Measurements from ENCODE around the gene SLC5A2. TPM values are rescaled to one million over a fixed set of nuclear protein-coding genes. Genes with fewer than 3 reads are reported as not detected.
"Not testable (repeated sequence)": the region's sequence is repeated elsewhere in the genome, so short reads cannot be mapped to it uniquely, and the experiment has no call there.

The SLC5A2 gene
- total RNA-seq, 4 donors from 2014 or later = 0.13 to 0.66 (median 0.34) TPM; not detected in 1

DNA sequence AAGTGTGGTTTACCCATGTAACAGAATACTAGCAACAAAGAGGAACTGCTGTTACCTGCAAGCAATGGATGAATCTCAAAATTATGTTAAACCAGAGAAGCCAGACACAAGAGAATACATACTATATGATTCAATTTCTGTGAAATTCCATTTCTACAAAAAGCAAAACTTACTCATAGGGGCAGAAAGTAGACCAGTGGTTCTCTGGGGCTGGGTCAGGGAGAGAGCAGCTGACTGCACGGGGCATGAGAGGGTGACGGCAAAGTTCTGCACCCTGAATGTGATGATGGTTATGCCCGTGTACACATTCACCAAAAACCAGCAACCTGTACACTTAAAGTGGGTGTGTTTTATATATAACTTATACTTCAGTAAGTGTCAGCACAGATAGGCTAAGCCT, 43.4 kb upstream of the SLC5A2 start:
- peaks cover 0 to 7% (median 0%) of the 10 kb centered on the region in 4 donors for H3K36me3 ChIP-seq
- no peaks in the 10 kb centered on the region for H3K9me3 ChIP-seq
- intact Hi-C loops (cut with DNase I) = no loop called here
- peaks cover 7 to 17% (median 13%) of the 10 kb centered on the region in 4 donors for H3K4me1 ChIP-seq
- DNase-seq (ENCODE audit: extremely low spot score) = no peak
- TF ChIP-seq, protein P1, sequence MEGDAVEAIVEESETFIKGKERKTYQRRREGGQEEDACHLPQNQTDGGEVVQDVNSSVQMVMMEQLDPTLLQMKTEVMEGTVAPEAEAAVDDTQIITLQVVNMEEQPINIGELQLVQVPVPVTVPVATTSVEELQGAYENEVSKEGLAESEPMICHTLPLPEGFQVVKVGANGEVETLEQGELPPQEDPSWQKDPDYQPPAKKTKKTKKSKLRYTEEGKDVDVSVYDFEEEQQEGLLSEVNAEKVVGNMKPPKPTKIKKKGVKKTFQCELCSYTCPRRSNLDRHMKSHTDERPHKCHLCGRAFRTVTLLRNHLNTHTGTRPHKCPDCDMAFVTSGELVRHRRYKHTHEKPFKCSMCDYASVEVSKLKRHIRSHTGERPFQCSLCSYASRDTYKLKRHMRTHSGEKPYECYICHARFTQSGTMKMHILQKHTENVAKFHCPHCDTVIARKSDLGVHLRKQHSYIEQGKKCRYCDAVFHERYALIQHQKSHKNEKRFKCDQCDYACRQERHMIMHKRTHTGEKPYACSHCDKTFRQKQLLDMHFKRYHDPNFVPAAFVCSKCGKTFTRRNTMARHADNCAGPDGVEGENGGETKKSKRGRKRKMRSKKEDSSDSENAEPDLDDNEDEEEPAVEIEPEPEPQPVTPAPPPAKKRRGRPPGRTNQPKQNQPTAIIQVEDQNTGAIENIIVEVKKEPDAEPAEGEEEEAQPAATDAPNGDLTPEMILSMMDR (IDR thresholded peaks at IDR 0.05) = no peak
- TF ChIP-seq EP300 (IDR thresholded peaks at IDR 0.05) (no peak), POLR2AphosphoS5 (IDR thresholded peaks at IDR 0.05) (no peak), POLR2A (IDR thresholded peaks at IDR 0.05; ENCODE audit: low read depth) (no peak)
- no peak overlapping the region for H3K4me3 ChIP-seq
- H3K27me3 ChIP-seq = no peaks in the 10 kb centered on the region
- 84% methylated on average over 3 of the region's 3 CpGs for WGBS
- H3K27ac ChIP-seq (replicated peaks in 1 of 4) = no peak overlapping the region

DNA sequence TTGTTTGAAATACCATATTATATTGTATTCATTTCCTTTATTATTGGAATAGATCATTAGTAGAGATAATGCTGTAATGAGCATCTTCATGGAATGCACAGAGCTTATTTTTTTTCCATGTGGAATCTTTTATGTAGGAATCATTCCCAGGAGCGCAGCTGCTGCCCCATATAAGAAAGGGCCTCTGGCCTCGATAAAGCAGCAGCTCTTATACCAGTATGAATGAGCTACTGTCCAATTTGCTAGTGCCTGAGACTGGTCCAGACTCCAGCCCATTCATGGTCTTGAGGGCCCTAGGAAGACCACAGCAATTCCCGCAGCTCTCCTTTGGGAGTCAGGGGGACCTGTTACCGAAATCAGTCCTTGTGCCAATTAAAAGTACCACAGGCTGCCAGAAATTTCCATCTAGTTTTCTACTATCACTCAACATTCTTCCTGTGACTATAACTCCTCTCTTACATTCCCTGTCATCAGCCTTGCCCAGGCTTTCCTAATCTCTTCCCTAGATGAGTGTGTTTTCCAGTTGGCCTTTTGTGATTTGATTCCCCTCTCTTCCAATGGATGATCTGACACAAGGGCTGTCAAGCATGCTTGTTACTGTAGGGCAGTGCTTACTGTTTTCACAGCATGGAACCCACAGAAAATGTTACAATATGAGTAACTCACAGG, 42.3 kb upstream of the SLC5A2 start:
- intact Hi-C loops (cut with DNase I) = loop anchor here (5.0 to 10.0 kb wide), 2 partner anchors 263 to 366 kb away; partner anchors contain the start of genes ZNF646 and ZNF668
- Histone ChIP-seq H3K4me1 (peaks cover 7 to 17% (median 13%) of the 10 kb centered on the region in 4 donors), H3K27me3 (no peaks in the 10 kb centered on the region), H3K36me3 (peaks cover 0 to 7% (median 0%) of the 10 kb centered on the region in 4 donors), H3K9me3 (no peaks in the 10 kb centered on the region), H3K4me3 (no peak overlapping the region), H3K27ac (replicated peaks in 1 of 4) (no peak overlapping the region)
- 69% methylated on average over 4 of the region's 4 CpGs for WGBS
- no peak for DNase-seq (ENCODE audit: extremely low spot score)
- TF ChIP-seq POLR2A (IDR thresholded peaks at IDR 0.05; ENCODE audit: low read depth) = no peak
- no peak for TF ChIP-seq EP300 (IDR thresholded peaks at IDR 0.05)
- TF ChIP-seq, protein P1 (IDR thresholded peaks at IDR 0.05) = no peak
- no peak for TF ChIP-seq POLR2AphosphoS5 (IDR thresholded peaks at IDR 0.05)

DNA sequence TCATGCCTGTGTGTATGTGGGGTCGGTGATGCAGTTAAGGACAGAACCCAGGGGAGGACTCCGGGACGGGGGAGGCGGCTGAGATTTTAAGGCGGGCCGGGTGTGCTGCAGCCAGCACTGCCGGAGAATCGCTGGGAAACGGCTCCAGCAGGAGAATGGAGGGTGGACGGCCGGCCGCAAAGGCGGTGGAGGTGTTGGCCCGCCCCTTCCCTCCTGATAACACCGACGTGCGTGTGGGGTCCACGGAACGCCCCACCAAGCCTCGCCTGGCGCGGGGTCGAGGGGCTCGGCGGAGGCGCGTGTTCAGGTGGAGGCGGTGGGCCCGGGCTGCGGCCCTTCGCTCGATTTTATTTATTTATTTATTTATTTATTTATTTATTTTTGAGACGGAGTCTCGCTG, 41.0 kb upstream of the SLC5A2 start:
- Histone ChIP-seq H3K4me1 (peaks cover 7 to 17% (median 13%) of the 10 kb centered on the region in 4 donors), H3K27me3 (no peaks in the 10 kb centered on the region), H3K4me3 (peak overlapping the region; percentile 64 to 87 (median 76)), H3K9me3 (no peaks in the 10 kb centered on the region), H3K36me3 (no peaks in the 10 kb centered on the region), H3K27ac (replicated peaks in 1 of 4) (peak overlapping the region; percentile 89 to 97 (median 94))
- 74% methylated on average over 34 of the region's 34 CpGs for WGBS
- intact Hi-C loops (cut with DNase I) = loop anchor here (2.0 to 10.0 kb wide), 3 partner anchors 265 to 457 kb away; partner anchors contain the start of genes HSD3B7, ZNF646 and ZNF668
- TF ChIP-seq, protein P1 (IDR thresholded peaks at IDR 0.05) = no peak
- no peak for TF ChIP-seq EP300 (IDR thresholded peaks at IDR 0.05)
- no peak for DNase-seq (ENCODE audit: extremely low spot score)

DNA sequence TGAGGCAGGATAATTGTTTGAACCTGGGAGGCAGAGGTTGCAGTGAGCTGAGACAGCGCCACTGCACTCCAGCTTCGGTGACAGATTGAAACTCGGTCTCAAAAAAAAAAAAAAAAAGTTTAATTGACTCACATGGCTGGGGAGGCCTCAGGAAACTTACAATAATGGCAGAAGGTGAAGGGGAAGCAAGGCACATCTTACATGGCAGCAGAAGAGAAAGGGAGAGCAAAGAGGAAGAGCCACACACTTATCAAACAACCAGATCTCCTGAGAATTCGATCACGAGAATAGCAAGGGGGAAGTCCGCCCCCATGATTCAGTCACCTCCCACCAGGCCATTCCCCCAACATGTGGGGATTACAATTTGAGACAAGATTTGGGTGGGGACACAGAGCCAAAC, 37.0 kb upstream of the SLC5A2 start:
- H3K4me3 ChIP-seq; H3K9me3 ChIP-seq; H3K36me3 ChIP-seq; H3K27ac ChIP-seq (replicated peaks in 1 of 4); H3K27me3 ChIP-seq; DNase-seq (ENCODE audit: extremely low spot score): not testable (repeated sequence)
- intact Hi-C loops (cut with DNase I) = loop anchor here (10.0 kb wide), 1 partner anchor 371 kb away; the partner anchor contains the start of genes ZNF646 and ZNF668
- 78% methylated on average over 6 of the region's 6 CpGs for WGBS
- peaks cover 7 to 19% (median 13%) of the 10 kb centered on the region in 4 donors for H3K4me1 ChIP-seq

DNA sequence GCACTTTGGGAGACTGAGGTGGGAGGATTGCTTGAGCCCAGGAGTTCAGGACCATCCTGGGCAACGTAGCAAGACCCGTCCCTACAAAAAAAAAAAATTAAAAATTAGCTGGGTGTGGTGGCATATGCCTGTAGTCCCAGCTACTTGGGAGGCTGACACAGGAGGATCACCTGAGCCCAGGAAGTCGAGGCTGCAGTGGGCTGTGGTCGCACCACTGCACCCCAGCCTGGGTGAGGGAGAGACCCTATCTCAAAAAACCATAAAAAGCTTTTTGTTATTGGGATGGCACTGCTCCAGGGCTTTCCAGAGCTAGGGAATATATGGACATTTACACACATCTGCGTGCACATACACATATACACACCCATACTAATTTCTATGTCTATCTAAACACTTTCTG, 31.7 kb upstream of the SLC5A2 start:
- no peak for DNase-seq (ENCODE audit: extremely low spot score)
- H3K27me3 ChIP-seq = no peaks in the 10 kb centered on the region
- peaks cover 0 to 5% (median 2%) of the 10 kb centered on the region in 4 donors for H3K36me3 ChIP-seq
- intact Hi-C loops (cut with DNase I) = loop anchor here (10.0 kb wide), 1 partner anchor 414 kb away; no protein-coding TSS in a partner anchor
- TF ChIP-seq POLR2AphosphoS5 (IDR thresholded peaks at IDR 0.05) (no peak), POLR2A (IDR thresholded peaks at IDR 0.05; ENCODE audit: low read depth) (no peak), EP300 (IDR thresholded peaks at IDR 0.05) (no peak)
- TF ChIP-seq, protein P1 (IDR thresholded peaks at IDR 0.05) = no peak
- H3K4me1 ChIP-seq = peaks cover 50 to 55% (median 53%) of the 10 kb centered on the region in 4 donors
- no peaks in the 10 kb centered on the region for H3K9me3 ChIP-seq
- H3K27ac ChIP-seq (replicated peaks in 1 of 4) = peak overlapping the region in 3 of 4 donors; percentile 58 to 67 (median 66)
- WGBS = 84% methylated on average over 5 of the region's 5 CpGs
- H3K4me3 ChIP-seq = no peak overlapping the region
